HCT116 (cell line): Measurements from ENCODE around the gene PGA5. TPM values are rescaled to one million over a fixed set of nuclear protein-coding genes. Genes with fewer than 3 reads are reported as not detected.

Source experiments
- ATAC-seq: fragments of 200-7000 bp; cut with Tn5 transposase; 2 replicates; pipeline ENCODE4 v1.9.1; 2020; ENCODE audit warnings: mild to moderate bottlenecking, moderate library complexity
- BruUV-seq: library from RNA; stranded (reverse); fragments of 400-500 nt; replicated peaks from 2 replicates; lab custom pipeline; 2021; lab: Mats Ljungman, UMichigan
- CTCF ChIA-PET: fragments of 300-600 bp; sonication (Branson Sonifier 250); formaldehyde crosslinking; loops from one replicate; lab custom pipeline; 2021; ENCODE audit warnings: antibody characterized with exemption; lab: Charles Lee
- POLR2A ChIA-PET: fragments of 300-600, 350-600 bp; sonication (Branson Sonifier 250); formaldehyde crosslinking; loops from one replicate; lab custom pipeline; 2021; ENCODE audit warnings: antibody characterized with exemption; lab: Charles Lee
- RAD21 ChIA-PET, 2 experiments: fragments of 300-600 bp; sonication (Branson Sonifier 250); formaldehyde crosslinking; loops; one replicate each; lab custom pipeline; 2023; ENCODE audit warnings: low total read pairs in 2 of 2; ENCODE audit not compliant: uncharacterized antibody in 2 of 2, unreplicated experiment in 2 of 2, low non-redundant PET in 1 of 2; lab: Charles Lee
- DNase-seq: peaks from one replicate; pipeline ENCODE4 v3.0.0-alpha.2; 2010; ENCODE audit warnings: low read depth, low spot score
- H2AFZ ChIP-seq: fragments of 200-600 bp; shearing (Covaris generic), sonication (generic); 2 replicates; pipeline ENCODE4 v1.6.1; 2017; ENCODE audit warnings: low read depth, mixed run types, mixed read lengths, antibody characterized with exemption, low read length; ENCODE audit not compliant: poor library complexity, severe bottlenecking
- H3K27ac ChIP-seq: 2 replicates; pipeline ENCODE4 v1.5.1; 2012; ENCODE audit warnings: low read depth, low read length
- H3K27me3 ChIP-seq: fragments of 200-600 bp; sonication (generic); 2 replicates; pipeline ENCODE4 v1.6.1; 2016; ENCODE audit warnings: mixed run types, low read length, mixed read lengths; ENCODE audit not compliant: insufficient read depth
- H3K36me3 ChIP-seq, 2 experiments: fragments of 200-500 bp in 1 of 2; fragments of 200-600 bp in 1 of 2; sonication (Bioruptor generic) in 1 of 2; sonication (generic) in 1 of 2; 2 replicates each; pipeline versions ENCODE4 v1.5.1 to v1.6.1; 2014 to 2016; ENCODE audit warnings: low read length in 2 of 2, inconsistent platforms in 1 of 2, mixed read lengths in 1 of 2, mixed run types in 1 of 2; ENCODE audit not compliant: insufficient read depth in 2 of 2, control insufficient read depth in 1 of 2
- H3K4me1 ChIP-seq, 2 experiments: fragments of 200-600 bp in 1 of 2; sonication (generic) in 1 of 2; 2 replicates each; pipeline versions ENCODE4 v1.5.1 to v1.6.1; 2012 to 2017; ENCODE audit warnings: low read length in 2 of 2, inconsistent platforms in 1 of 2, mild to moderate bottlenecking in 1 of 2, mixed read lengths in 1 of 2, mixed run types in 1 of 2, moderate library complexity in 1 of 2; ENCODE audit not compliant: insufficient read depth in 2 of 2, control insufficient read depth in 1 of 2
- H3K4me2 ChIP-seq: fragments of 200-600 bp; sonication (generic); 2 replicates; pipeline ENCODE4 v1.6.1; 2017; ENCODE audit warnings: mixed run types, low read length, mixed read lengths
- H3K4me3 ChIP-seq, 2 experiments: fragments of 200-600 bp in 1 of 2; sonication (generic) in 1 of 2; replicated peaks in 1 of 2; 2 replicates each; pipeline ENCODE4 v1.5.1; 2011 to 2016; ENCODE audit warnings: low read length in 2 of 2, control low read depth in 1 of 2, low read depth in 1 of 2, mild to moderate bottlenecking in 1 of 2, mixed read lengths in 1 of 2, mixed run types in 1 of 2
- H3K79me2 ChIP-seq: fragments of 200-600 bp; sonication (generic); 2 replicates; pipeline ENCODE4 v1.6.1; 2017; ENCODE audit warnings: mild to moderate bottlenecking, mixed run types, low read length, moderate library complexity, mixed read lengths; ENCODE audit not compliant: insufficient read depth
- H3K9ac ChIP-seq: fragments of 200-600 bp; sonication (generic); 2 replicates; pipeline ENCODE4 v1.6.1; 2016; ENCODE audit warnings: low read length, mixed read lengths
- H3K9me2 ChIP-seq: fragments of 200-600 bp; sonication (generic), shearing (Covaris generic); 2 replicates; pipeline ENCODE4 v1.6.1; 2017; ENCODE audit warnings: mixed run types, mild to moderate bottlenecking, moderate library complexity; ENCODE audit not compliant: insufficient read depth
- H3K9me3 ChIP-seq, 2 experiments: fragments of 200-500 bp in 1 of 2; fragments of 200-600 bp in 1 of 2; sonication (Bioruptor generic) in 1 of 2; sonication (generic) in 1 of 2; 2 replicates each; pipeline ENCODE4 v1.6.1; 2014 to 2017; ENCODE audit warnings: low read length in 2 of 2, mixed read lengths in 2 of 2, inconsistent platforms in 1 of 2, low read depth in 1 of 2, mild to moderate bottlenecking in 1 of 2, mixed run types in 1 of 2, moderate library complexity in 1 of 2; ENCODE audit not compliant: control insufficient read depth in 1 of 2, insufficient read depth in 1 of 2
- H4K20me1 ChIP-seq: fragments of 200-600 bp; sonication (generic), shearing (Covaris generic); 2 replicates; pipeline ENCODE4 v1.6.1; 2017; ENCODE audit warnings: mixed run types, mild to moderate bottlenecking, moderate library complexity; ENCODE audit not compliant: insufficient read depth
- ATF3 ChIP-seq: IDR thresholded peaks from 2 replicates; pipeline ENCODE4 v1.6.1; 2012
- CBX3 ChIP-seq: IDR thresholded peaks from 2 replicates; pipeline ENCODE4 v1.6.1; 2012; ENCODE audit warnings: low read depth
- CEBPB ChIP-seq: IDR thresholded peaks from 2 replicates; pipeline ENCODE4 v1.6.1; 2012; ENCODE audit warnings: low read depth
- EGR1 ChIP-seq: IDR thresholded peaks from 2 replicates; pipeline ENCODE4 v1.6.1; 2012; ENCODE audit warnings: low read depth
- EZH2 ChIP-seq: fragments of 200-600 bp; sonication (generic); IDR thresholded peaks from 2 replicates; pipeline ENCODE4 v1.6.1; 2017; ENCODE audit warnings: antibody characterized with exemption, mixed run types
- EZH2phosphoT487 ChIP-seq: fragments of 200-600 bp; IDR thresholded peaks from 2 replicates; pipeline ENCODE4 v1.6.1; 2018; ENCODE audit warnings: antibody characterized with exemption, borderline replicate concordance
- FOSL1 ChIP-seq: IDR thresholded peaks from 2 replicates; pipeline ENCODE4 v1.6.1; 2012; ENCODE audit warnings: low read depth
- JUND ChIP-seq: IDR thresholded peaks from 2 replicates; pipeline ENCODE4 v1.6.1; 2012
- POLR2AphosphoS5 ChIP-seq: IDR thresholded peaks from 2 replicates; pipeline ENCODE4 v1.6.1; 2011; ENCODE audit warnings: mild to moderate bottlenecking, low read depth, low read length, moderate library complexity
- SIN3A ChIP-seq: IDR thresholded peaks from 2 replicates; pipeline ENCODE4 v1.6.1; 2012; ENCODE audit warnings: low read depth
- SP1 ChIP-seq: IDR thresholded peaks from 2 replicates; pipeline ENCODE4 v1.6.1; 2012; ENCODE audit warnings: low read depth
- SRF ChIP-seq: IDR thresholded peaks from 2 replicates; pipeline ENCODE4 v1.6.1; 2012; ENCODE audit warnings: low read depth
- YY1 ChIP-seq: IDR thresholded peaks from 2 replicates; pipeline ENCODE4 v1.6.1; 2011; ENCODE audit warnings: low read length, low read depth, moderate library complexity, mild to moderate bottlenecking; ENCODE audit not compliant: insufficient replicate concordance; ENCODE audit errors: extremely low read depth
- ZBTB33 ChIP-seq: IDR thresholded peaks from 2 replicates; pipeline ENCODE4 v1.6.1; 2011; ENCODE audit warnings: mild to moderate bottlenecking, low read length, moderate library complexity; ENCODE audit not compliant: insufficient replicate concordance; ENCODE audit errors: extremely low read depth
- ZFX ChIP-seq: fragments of 450-650 bp; IDR thresholded peaks from 2 replicates; pipeline ENCODE4 v1.6.1; 2017
- intact Hi-C: fragments of 100-400 bp; cut with micrococcal nuclease; formaldehyde crosslinking; loops from 2 replicates; pipeline ENCODE4 v1.10.0; 2022
- total RNA-seq: library from RNA; stranded (reverse); gene quantifications from one replicate; pipeline ENCODE4 v1.2.1, GENCODE V29; 2021; ENCODE audit not compliant: unreplicated experiment

PGA5 gene
- total RNA-seq, 1 experiment from 2014 or later = not detected

- no peak for TF ChIP-seq SP1
- TF ChIP-seq CBX3 = no peak
- no peak for TF ChIP-seq ZFX
- no peak for TF ChIP-seq FOSL1
- no peak for TF ChIP-seq SIN3A
- no peak for TF ChIP-seq EZH2
- no peak for TF ChIP-seq CEBPB
- TF ChIP-seq ATF3 = no peak
- TF ChIP-seq YY1 = no peak
Observed at GRCh38 chr11:61294717-61295595, 54.0 kb downstream of the PGA5 start, which contains the start of gene VWCE (continued).

- Histone ChIP-seq H3K9me3 (no peaks in the 10 kb centered on the region), H3K27me3 (no peaks in the 10 kb centered on the region), H3K27ac (no peak overlapping the region), H3K4me3 (no peak overlapping the region), H3K9ac (no peak overlapping the region), H3K79me2 (no peaks in the 10 kb centered on the region), H4K20me1 (no peaks in the 10 kb centered on the region), H3K4me2 (no peak overlapping the region), H3K36me3 (peaks cover 12 to 27% of the 10 kb centered on the region in 2 experiments; a peak in 3 of 4 replicates), H3K4me1 (no peaks in the 10 kb centered on the region), H2AFZ (no peak overlapping the region), H3K9me2 (no peaks in the 10 kb centered on the region)
- ATAC-seq (0 out of 2 replicates have a peak, but pooled peaks have one; percentile 3), DNase-seq (no peak)
- CTCF ChIA-PET = no interaction called here
- RAD21 ChIA-PET = no interaction called here
- POLR2A ChIA-PET = no interaction called here
- no peak for TF ChIP-seq ZBTB33
- TF ChIP-seq ATF3 = no peak
- TF ChIP-seq EZH2phosphoT487 = no peak
- TF ChIP-seq SRF = no peak
- TF ChIP-seq EGR1 = no peak
- no peak for TF ChIP-seq ZFX
- TF ChIP-seq POLR2AphosphoS5 = no peak
- no peak for TF ChIP-seq SP1
- no peak for TF ChIP-seq JUND
- intact Hi-C loops = no loop called here
- no TSS peak for BruUV-seq
Observed at GRCh38 chr11:61295596-61295926, 54.6 kb downstream of the PGA5 start.
